Measurements from ENCODE around the gene COL26A1.

The COL26A1 gene

GRCh38 chr7:101578552-101578951, 215.9 kb downstream of the COL26A1 start (continued):
- no peak for TF ChIP-seq PRDM1 (tag by site-specific recombination; IDR thresholded peaks at IDR 0.05)
- TF ChIP-seq KLF10 (tag by site-specific recombination; IDR thresholded peaks at IDR 0.05) = no peak
- no peak for TF ChIP-seq ZNF777 (tag by site-specific recombination; IDR thresholded peaks at IDR 0.05; ENCODE audit: borderline replicate concordance)

GRCh38 chr7:101580596-101580995, 217.9 kb downstream of the COL26A1 start:
- H3K9me3 ChIP-seq (ENCODE audit: control insufficient read depth, insufficient read depth, low read depth, low read length) = no peaks in the 10 kb centered on the region; the same call in 1 of the 2 replicates
- CTCF ChIA-PET = interaction anchor here (0.7 kb wide), 1 partner anchor 108 kb away, joined by 3 read pairs; no protein-coding TSS in a partner anchor
- TF ChIP-seq ZNF571 (tag by site-specific recombination; IDR thresholded peaks at IDR 0.05) (no peak), ZBTB17 (tag by site-specific recombination; IDR thresholded peaks at IDR 0.05) (no peak), ZNF335 (tag by site-specific recombination; conservative IDR thresholded peaks at IDR 0.05) (no peak), SCRT2 (tag by site-specific recombination; IDR thresholded peaks at IDR 0.05) (no peak), ZFP41 (tag by site-specific recombination; IDR thresholded peaks at IDR 0.05; ENCODE audit: borderline replicate concordance) (no peak), ZBTB48 (tag by site-specific recombination; IDR thresholded peaks at IDR 0.05) (no peak), SP3 (tag by site-specific recombination; IDR thresholded peaks at IDR 0.05) (no peak), ZNF24 (tag by site-specific recombination; IDR thresholded peaks at IDR 0.05) (no peak), ZNF664 (tag by site-specific recombination; IDR thresholded peaks at IDR 0.05) (no peak), ZNF174 (tag by site-specific recombination; IDR thresholded peaks at IDR 0.05) (no peak), RBAK (tag by site-specific recombination; IDR thresholded peaks at IDR 0.05) (no peak), ZNF596 (tag by site-specific recombination; IDR thresholded peaks at IDR 0.05) (no peak), ZSCAN5A (tag by site-specific recombination; IDR thresholded peaks at IDR 0.05) (no peak), ZNF140 (tag by site-specific recombination; IDR thresholded peaks at IDR 0.05) (no peak), ZNF157 (tag by site-specific recombination; IDR thresholded peaks at IDR 0.05) (no peak), ZNF426 (tag by site-specific recombination; IDR thresholded peaks at IDR 0.05) (no peak), ZNF112 (tag by site-specific recombination; IDR thresholded peaks at IDR 0.05) (no peak)
- H3K36me3 ChIP-seq (ENCODE audit: control insufficient read depth in 2 of 2, insufficient read depth in 1 of 2, low read length in 2 of 2) = no peaks in the 10 kb centered on the region
- no peaks in the 10 kb centered on the region for H3K4me1 ChIP-seq (ENCODE audit: control insufficient read depth, insufficient read depth, low read length)
- H3K27ac ChIP-seq (ENCODE audit: extremely low read depth, low read depth, low read length) = no peak overlapping the region
- H3K4me3 ChIP-seq (ENCODE audit: low read depth, low read length) = no peak overlapping the region
- POLR2A ChIA-PET = no interaction called here

DNA sequence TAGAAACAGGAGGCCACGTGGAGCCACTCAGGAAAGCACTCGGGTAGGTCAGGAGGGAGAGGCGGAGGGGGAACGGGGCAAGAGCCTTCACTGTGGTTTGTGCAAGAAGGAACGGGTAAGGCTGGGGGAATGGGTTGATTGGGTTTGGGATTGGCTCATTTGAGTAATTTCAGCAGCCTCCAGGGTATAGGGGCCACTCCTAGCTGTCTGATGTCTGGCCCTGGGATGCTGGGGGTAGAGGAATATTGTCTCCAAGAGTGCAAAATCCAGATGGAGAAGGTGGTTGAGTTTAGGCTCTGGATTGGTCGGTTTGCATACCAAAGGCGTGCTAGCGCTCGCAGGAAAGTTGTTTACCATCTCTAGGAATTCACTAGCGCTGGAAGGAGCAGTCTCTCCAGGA, 219.2 kb downstream of the COL26A1 start:
- ChIA-PET POLR2A (no interaction called here), CTCF (no interaction called here)
- no peaks in the 10 kb centered on the region for H3K4me1 ChIP-seq (ENCODE audit: control insufficient read depth, insufficient read depth, low read length)
- no peak overlapping the region for H3K27ac ChIP-seq (ENCODE audit: extremely low read depth, low read depth, low read length)
- no peaks in the 10 kb centered on the region for H3K36me3 ChIP-seq (ENCODE audit: control insufficient read depth in 2 of 2, insufficient read depth in 1 of 2, low read length in 2 of 2)
- no peaks in the 10 kb centered on the region; the same call in 1 of the 2 replicates for H3K9me3 ChIP-seq (ENCODE audit: control insufficient read depth, insufficient read depth, low read depth, low read length)
- H3K4me3 ChIP-seq (ENCODE audit: low read depth, low read length) = no peak overlapping the region
- TF ChIP-seq ZNF18 (tag by site-specific recombination; IDR thresholded peaks at IDR 0.05) (no peak), ZNF155 (tag by site-specific recombination; IDR thresholded peaks at IDR 0.05) (no peak), ZNF585B (tag by site-specific recombination; IDR thresholded peaks at IDR 0.05) (no peak), ZNF274 (IDR thresholded peaks at IDR 0.05; ENCODE audit: low read length) (no peak), ZNF274 (tag by site-specific recombination; IDR thresholded peaks at IDR 0.05; ENCODE audit: borderline replicate concordance) (no peak), ZNF664 (tag by site-specific recombination; IDR thresholded peaks at IDR 0.05) (no peak), ZNF510 (tag by site-specific recombination; IDR thresholded peaks at IDR 0.05; ENCODE audit: insufficient replicate concordance) (no peak), ZNF423 (tag by site-specific recombination; IDR thresholded peaks at IDR 0.05) (no peak), ZNF658 (tag by site-specific recombination; IDR thresholded peaks at IDR 0.05) (no peak), ZNF121 (tag by site-specific recombination; IDR thresholded peaks at IDR 0.05) (no peak), GLI2 (tag by site-specific recombination; IDR thresholded peaks at IDR 0.05; ENCODE audit: borderline replicate concordance, low read depth) (no peak), ZNF555 (tag by site-specific recombination; conservative IDR thresholded peaks at IDR 0.05) (no peak), ZEB2 (tag by site-specific recombination; IDR thresholded peaks at IDR 0.05) (no peak), YY1 (tag by site-specific recombination; IDR thresholded peaks at IDR 0.05) (no peak)
- TF ChIP-seq, protein P1, sequence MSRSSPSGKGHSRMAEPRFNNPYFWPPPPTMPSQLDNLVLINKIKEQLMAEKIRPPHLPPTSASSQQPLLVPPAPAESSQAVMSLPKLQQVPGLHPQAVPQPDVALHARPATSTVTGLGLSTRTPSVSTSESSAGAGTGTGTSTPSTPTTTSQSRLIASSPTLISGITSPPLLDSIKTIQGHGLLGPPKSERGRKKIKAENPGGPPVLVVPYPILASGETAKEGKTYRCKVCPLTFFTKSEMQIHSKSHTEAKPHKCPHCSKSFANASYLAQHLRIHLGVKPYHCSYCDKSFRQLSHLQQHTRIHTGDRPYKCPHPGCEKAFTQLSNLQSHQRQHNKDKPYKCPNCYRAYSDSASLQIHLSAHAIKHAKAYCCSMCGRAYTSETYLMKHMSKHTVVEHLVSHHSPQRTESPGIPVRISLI (tag by site-specific recombination; IDR thresholded peaks at IDR 0.05) = no peak
